Measurements from ENCODE around the gene PRDM13. TPM values are rescaled to one million over a fixed set of nuclear protein-coding genes. Genes with fewer than 3 reads are reported as not detected.

Gene PRDM13
- total and polyA plus RNA-seq, 9 of the 15 experiments (the other 6 are each of a cell fraction or from before 2014, with no cell fraction given) = not detected

DNA sequence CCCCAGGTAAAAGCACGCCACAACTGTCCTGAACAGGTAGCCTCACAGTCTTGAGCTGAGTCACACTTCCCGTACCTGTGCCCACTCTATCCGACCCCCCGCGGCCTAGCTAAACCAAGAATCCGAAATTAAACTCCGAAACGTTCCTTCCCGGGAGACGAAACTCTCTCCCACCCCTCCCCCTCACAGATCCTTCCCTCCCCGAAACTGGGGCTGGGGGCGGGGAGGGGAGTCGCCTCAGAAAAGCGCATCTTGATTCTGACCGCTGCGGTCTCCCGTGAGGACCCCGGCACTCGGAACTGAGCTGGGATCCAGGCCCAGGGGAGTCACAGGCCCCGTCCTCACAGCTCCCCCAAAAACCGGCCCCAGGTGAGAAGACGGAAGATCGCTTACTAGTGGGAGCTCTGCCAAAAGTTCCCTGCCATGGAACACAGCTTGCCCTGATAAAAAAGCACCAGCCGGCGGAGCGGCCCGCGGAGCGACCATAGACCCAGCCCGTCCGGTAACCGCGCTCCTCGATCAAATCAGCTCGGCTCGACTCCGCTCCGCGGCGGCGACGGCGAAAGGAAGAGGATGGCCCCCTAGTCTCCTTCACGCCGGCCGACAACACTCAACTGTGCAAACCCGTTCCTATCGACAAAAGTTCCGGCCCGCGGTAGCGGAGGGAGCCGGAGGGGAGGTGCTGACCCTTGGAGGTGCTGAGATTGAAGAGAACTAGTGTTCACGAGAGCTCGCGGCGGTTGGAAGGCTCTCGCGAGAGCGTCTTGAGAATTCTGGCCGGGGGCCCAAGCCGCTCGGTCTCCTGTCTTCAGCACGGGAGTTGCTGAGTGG, 38.3 kb upstream of the PRDM13 start, which contains the start of gene CCNC (continued):
- TF ChIP-seq, protein P1, sequence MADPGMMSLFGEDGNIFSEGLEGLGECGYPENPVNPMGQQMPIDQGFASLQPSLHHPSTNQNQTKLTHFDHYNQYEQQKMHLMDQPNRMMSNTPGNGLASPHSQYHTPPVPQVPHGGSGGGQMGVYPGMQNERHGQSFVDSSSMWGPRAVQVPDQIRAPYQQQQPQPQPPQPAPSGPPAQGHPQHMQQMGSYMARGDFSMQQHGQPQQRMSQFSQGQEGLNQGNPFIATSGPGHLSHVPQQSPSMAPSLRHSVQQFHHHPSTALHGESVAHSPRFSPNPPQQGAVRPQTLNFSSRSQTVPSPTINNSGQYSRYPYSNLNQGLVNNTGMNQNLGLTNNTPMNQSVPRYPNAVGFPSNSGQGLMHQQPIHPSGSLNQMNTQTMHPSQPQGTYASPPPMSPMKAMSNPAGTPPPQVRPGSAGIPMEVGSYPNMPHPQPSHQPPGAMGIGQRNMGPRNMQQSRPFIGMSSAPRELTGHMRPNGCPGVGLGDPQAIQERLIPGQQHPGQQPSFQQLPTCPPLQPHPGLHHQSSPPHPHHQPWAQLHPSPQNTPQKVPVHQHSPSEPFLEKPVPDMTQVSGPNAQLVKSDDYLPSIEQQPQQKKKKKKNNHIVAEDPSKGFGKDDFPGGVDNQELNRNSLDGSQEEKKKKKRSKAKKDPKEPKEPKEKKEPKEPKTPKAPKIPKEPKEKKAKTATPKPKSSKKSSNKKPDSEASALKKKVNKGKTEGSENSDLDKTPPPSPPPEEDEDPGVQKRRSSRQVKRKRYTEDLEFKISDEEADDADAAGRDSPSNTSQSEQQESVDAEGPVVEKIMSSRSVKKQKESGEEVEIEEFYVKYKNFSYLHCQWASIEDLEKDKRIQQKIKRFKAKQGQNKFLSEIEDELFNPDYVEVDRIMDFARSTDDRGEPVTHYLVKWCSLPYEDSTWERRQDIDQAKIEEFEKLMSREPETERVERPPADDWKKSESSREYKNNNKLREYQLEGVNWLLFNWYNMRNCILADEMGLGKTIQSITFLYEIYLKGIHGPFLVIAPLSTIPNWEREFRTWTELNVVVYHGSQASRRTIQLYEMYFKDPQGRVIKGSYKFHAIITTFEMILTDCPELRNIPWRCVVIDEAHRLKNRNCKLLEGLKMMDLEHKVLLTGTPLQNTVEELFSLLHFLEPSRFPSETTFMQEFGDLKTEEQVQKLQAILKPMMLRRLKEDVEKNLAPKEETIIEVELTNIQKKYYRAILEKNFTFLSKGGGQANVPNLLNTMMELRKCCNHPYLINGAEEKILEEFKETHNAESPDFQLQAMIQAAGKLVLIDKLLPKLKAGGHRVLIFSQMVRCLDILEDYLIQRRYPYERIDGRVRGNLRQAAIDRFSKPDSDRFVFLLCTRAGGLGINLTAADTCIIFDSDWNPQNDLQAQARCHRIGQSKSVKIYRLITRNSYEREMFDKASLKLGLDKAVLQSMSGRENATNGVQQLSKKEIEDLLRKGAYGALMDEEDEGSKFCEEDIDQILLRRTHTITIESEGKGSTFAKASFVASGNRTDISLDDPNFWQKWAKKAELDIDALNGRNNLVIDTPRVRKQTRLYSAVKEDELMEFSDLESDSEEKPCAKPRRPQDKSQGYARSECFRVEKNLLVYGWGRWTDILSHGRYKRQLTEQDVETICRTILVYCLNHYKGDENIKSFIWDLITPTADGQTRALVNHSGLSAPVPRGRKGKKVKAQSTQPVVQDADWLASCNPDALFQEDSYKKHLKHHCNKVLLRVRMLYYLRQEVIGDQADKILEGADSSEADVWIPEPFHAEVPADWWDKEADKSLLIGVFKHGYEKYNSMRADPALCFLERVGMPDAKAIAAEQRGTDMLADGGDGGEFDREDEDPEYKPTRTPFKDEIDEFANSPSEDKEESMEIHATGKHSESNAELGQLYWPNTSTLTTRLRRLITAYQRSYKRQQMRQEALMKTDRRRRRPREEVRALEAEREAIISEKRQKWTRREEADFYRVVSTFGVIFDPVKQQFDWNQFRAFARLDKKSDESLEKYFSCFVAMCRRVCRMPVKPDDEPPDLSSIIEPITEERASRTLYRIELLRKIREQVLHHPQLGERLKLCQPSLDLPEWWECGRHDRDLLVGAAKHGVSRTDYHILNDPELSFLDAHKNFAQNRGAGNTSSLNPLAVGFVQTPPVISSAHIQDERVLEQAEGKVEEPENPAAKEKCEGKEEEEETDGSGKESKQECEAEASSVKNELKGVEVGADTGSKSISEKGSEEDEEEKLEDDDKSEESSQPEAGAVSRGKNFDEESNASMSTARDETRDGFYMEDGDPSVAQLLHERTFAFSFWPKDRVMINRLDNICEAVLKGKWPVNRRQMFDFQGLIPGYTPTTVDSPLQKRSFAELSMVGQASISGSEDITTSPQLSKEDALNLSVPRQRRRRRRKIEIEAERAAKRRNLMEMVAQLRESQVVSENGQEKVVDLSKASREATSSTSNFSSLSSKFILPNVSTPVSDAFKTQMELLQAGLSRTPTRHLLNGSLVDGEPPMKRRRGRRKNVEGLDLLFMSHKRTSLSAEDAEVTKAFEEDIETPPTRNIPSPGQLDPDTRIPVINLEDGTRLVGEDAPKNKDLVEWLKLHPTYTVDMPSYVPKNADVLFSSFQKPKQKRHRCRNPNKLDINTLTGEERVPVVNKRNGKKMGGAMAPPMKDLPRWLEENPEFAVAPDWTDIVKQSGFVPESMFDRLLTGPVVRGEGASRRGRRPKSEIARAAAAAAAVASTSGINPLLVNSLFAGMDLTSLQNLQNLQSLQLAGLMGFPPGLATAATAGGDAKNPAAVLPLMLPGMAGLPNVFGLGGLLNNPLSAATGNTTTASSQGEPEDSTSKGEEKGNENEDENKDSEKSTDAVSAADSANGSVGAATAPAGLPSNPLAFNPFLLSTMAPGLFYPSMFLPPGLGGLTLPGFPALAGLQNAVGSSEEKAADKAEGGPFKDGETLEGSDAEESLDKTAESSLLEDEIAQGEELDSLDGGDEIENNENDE (IDR thresholded peaks at IDR 0.05; ENCODE audit: low read depth, low read length) = no peak
- TF ChIP-seq CXXC5 (CRISPR knock-in tag; IDR thresholded peaks at IDR 0.05) (peak; percentile 86), SRSF7 (optimal IDR thresholded peaks at IDR 0.05; ENCODE audit: low read depth, low read length) (no peak), TGIF2 (CRISPR knock-in tag; IDR thresholded peaks at IDR 0.05) (no peak), ARHGAP35 (IDR thresholded peaks at IDR 0.05; ENCODE audit: partially characterized antibody) (peak; percentile 89), SPI1 (IDR thresholded peaks at IDR 0.05; ENCODE audit: borderline replicate concordance, low read depth, low read length) (no peak), MED1 (CRISPR knock-in tag; IDR thresholded peaks at IDR 0.05; ENCODE audit: borderline replicate concordance) (no peak), FUS (optimal IDR thresholded peaks at IDR 0.05; ENCODE audit: low read depth, low read length) (no peak), SIRT6 (IDR thresholded peaks at IDR 0.05; ENCODE audit: low read depth, low read length) (no peak), ZKSCAN3 (CRISPR knock-in tag; IDR thresholded peaks at IDR 0.05) (0 out of 2 replicates have a peak, but pooled peaks have one; percentile 30), CBFB (CRISPR knock-in tag; IDR thresholded peaks at IDR 0.05) (no peak), ETS2 (tag; IDR thresholded peaks at IDR 0.05; ENCODE audit: borderline replicate concordance, poor library complexity, severe bottlenecking) (no peak), MCM5 (IDR thresholded peaks at IDR 0.05; ENCODE audit: low read depth) (no peak), FOXJ3 (CRISPR knock-in tag; IDR thresholded peaks at IDR 0.05) (no peak)
- TF ChIP-seq, protein P2, sequence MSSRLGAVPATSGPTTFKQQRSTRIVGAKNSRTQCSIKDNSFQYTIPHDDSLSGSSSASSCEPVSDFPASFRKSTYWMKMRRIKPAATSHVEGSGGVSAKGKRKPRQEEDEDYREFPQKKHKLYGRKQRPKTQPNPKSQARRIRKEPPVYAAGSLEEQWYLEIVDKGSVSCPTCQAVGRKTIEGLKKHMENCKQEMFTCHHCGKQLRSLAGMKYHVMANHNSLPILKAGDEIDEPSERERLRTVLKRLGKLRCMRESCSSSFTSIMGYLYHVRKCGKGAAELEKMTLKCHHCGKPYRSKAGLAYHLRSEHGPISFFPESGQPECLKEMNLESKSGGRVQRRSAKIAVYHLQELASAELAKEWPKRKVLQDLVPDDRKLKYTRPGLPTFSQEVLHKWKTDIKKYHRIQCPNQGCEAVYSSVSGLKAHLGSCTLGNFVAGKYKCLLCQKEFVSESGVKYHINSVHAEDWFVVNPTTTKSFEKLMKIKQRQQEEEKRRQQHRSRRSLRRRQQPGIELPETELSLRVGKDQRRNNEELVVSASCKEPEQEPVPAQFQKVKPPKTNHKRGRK (tag; IDR thresholded peaks at IDR 0.05) = no peak

Data from K562 (cell line).